Stimulated activated naive B cell treated with anti-CD40 and anti-IgM and Interleukin-4, amounts not matched to agents 10 μg/mL and 1 μg/mL and 100 μg/mL, for 72 hours (primary cell): ENCODE data around the gene BMP7.
A peak's percentile ranks its signal among the peaks of the same experiment; 100 is the strongest.

Experiments used
- ATAC-seq, 2 donors: fragments of 150-1000 bp; cut with Tn5 transposase; replicated peaks; 2 replicates each; pipeline ENCODE4 v1.10.0; 2021; ENCODE audit warnings: moderate library complexity in 1 of 2
- DNase-seq: peaks from one replicate; pipeline ENCODE4 v3.0.0; 2021
- H3K27ac Mint-ChIP-seq: one replicate; pipeline ENCODE4 v1.8.0; 2022; ENCODE audit warnings: mild to moderate bottlenecking, mixed read lengths
- H3K27me3 Mint-ChIP-seq, 2 donors: one replicate each; pipeline ENCODE4 v1.8.0; 2022; ENCODE audit warnings: mixed read lengths in 2 of 2
- H3K36me3 Mint-ChIP-seq, 2 donors: one replicate each; pipeline ENCODE4 v1.8.0; 2022; ENCODE audit warnings: mixed read lengths in 2 of 2, mild to moderate bottlenecking in 1 of 2
- H3K4me1 Mint-ChIP-seq, 2 donors: one replicate each; pipeline ENCODE4 v1.8.0; 2022; ENCODE audit warnings: mixed read lengths in 2 of 2, mild to moderate bottlenecking in 1 of 2
- H3K4me3 Mint-ChIP-seq, 2 donors: one replicate each; pipeline ENCODE4 v1.8.0; 2022; ENCODE audit warnings: mild to moderate bottlenecking in 2 of 2, mixed read lengths in 2 of 2, moderate library complexity in 1 of 2
- H3K9me3 Mint-ChIP-seq, 2 donors: one replicate each; pipeline ENCODE4 v1.8.0; 2022; ENCODE audit warnings: mixed read lengths in 2 of 2, mild to moderate bottlenecking in 1 of 2

BMP7 gene

GRCh38 chr20:57266291-57267157 lies at the start of gene BMP7:
TSS of gene BMP7 (minus strand) at chr20:57266641. CDS start at chr20:57266122, 519 bp downstream.
- H3K36me3 Mint-ChIP-seq, result no peaks in the 10 kb centered on the region
- H3K4me1 Mint-ChIP-seq, result peaks cover 6 to 13% of the 10 kb centered on the region in 2 donors
- no peak for ATAC-seq
- peak within 1 kb of the TSS; percentile 45 to 58 for H3K4me3 Mint-ChIP-seq
- H3K27ac Mint-ChIP-seq, result peak within 1 kb of the TSS; percentile 89
- H3K9me3 Mint-ChIP-seq, result no peaks in the 10 kb centered on the region
- H3K27me3 Mint-ChIP-seq, result peaks cover 70 to 90% of the 10 kb centered on the region in 2 donors
- DNase-seq, result no peak

GRCh38 chr20:57315976-57316480 lies 49.6 kb upstream of the BMP7 start:
- H3K9me3 Mint-ChIP-seq, result no peaks in the 10 kb centered on the region

GRCh38 chr20:57315083-57315975 lies 48.9 kb upstream of the BMP7 start:
- H3K9me3 Mint-ChIP-seq, result no peaks in the 10 kb centered on the region
- no peak overlapping the region for H3K4me3 Mint-ChIP-seq
- no peak for DNase-seq
- peaks cover 22 to 32% of the 10 kb centered on the region in 2 donors for H3K27me3 Mint-ChIP-seq
- no peaks in the 10 kb centered on the region for H3K36me3 Mint-ChIP-seq
- no peak overlapping the region for H3K27ac Mint-ChIP-seq
- H3K4me1 Mint-ChIP-seq, result no peaks in the 10 kb centered on the region
- ATAC-seq, result no peak

More at GRCh38 chr20:57315976-57316480, 49.6 kb upstream of the BMP7 start:
- H3K4me1 Mint-ChIP-seq, result no peaks in the 10 kb centered on the region
- no peak overlapping the region for H3K27ac Mint-ChIP-seq
- peaks cover 25 to 33% of the 10 kb centered on the region in 2 donors for H3K27me3 Mint-ChIP-seq
- ATAC-seq (no peak), DNase-seq (no peak)
- H3K4me3 Mint-ChIP-seq, result no peak overlapping the region
- no peaks in the 10 kb centered on the region for H3K36me3 Mint-ChIP-seq

GRCh38 chr20:57313951-57314350 lies 47.5 kb upstream of the BMP7 start:
- peaks cover 12 to 31% of the 10 kb centered on the region in 2 donors for H3K27me3 Mint-ChIP-seq
- no peaks in the 10 kb centered on the region for H3K36me3 Mint-ChIP-seq
- H3K9me3 Mint-ChIP-seq, result no peaks in the 10 kb centered on the region
- DNase-seq (no peak), ATAC-seq (no peak)
- H3K4me3 Mint-ChIP-seq, result no peak overlapping the region
- H3K27ac Mint-ChIP-seq, result no peak overlapping the region
- no peaks in the 10 kb centered on the region for H3K4me1 Mint-ChIP-seq

GRCh38 chr20:57313230-57313629 lies 46.8 kb upstream of the BMP7 start:
- Mint-ChIP-seq H3K9me3 (no peaks in the 10 kb centered on the region), H3K4me1 (no peaks in the 10 kb centered on the region), H3K27ac (no peak overlapping the region), H3K36me3 (no peaks in the 10 kb centered on the region), H3K27me3 (peaks cover 6 to 27% of the 10 kb centered on the region in 2 donors), H3K4me3 (no peak overlapping the region)
- ATAC-seq (no peak), DNase-seq (no peak)

- H3K4me1 Mint-ChIP-seq, result no peaks in the 10 kb centered on the region
Measured at GRCh38 chr20:57312138-57312537, 45.7 kb upstream of the BMP7 start.

GRCh38 chr20:57310821-57311514 lies 44.5 kb upstream of the BMP7 start:
- H3K9me3 Mint-ChIP-seq, result no peaks in the 10 kb centered on the region
- peaks cover 9 to 23% of the 10 kb centered on the region in 2 donors for H3K27me3 Mint-ChIP-seq
- DNase-seq, result no peak
- no peak overlapping the region for H3K4me3 Mint-ChIP-seq
- no peaks in the 10 kb centered on the region for H3K4me1 Mint-ChIP-seq
- H3K36me3 Mint-ChIP-seq, result no peaks in the 10 kb centered on the region
- ATAC-seq, result no peak
- H3K27ac Mint-ChIP-seq, result no peak overlapping the region

More at GRCh38 chr20:57312138-57312537, 45.7 kb upstream of the BMP7 start:
- no peaks in the 10 kb centered on the region for H3K36me3 Mint-ChIP-seq
- DNase-seq (no peak), ATAC-seq (no peak)
- no peaks in the 10 kb centered on the region for H3K9me3 Mint-ChIP-seq
- H3K4me3 Mint-ChIP-seq, result no peak overlapping the region
- peaks cover 6 to 20% of the 10 kb centered on the region in 2 donors for H3K27me3 Mint-ChIP-seq
- no peak overlapping the region for H3K27ac Mint-ChIP-seq

- peaks cover 21 to 22% of the 10 kb centered on the region in 2 donors for H3K27me3 Mint-ChIP-seq
- ATAC-seq (no peak), DNase-seq (no peak)
- no peak overlapping the region for H3K27ac Mint-ChIP-seq
- H3K4me3 Mint-ChIP-seq, result no peak overlapping the region
- no peaks in the 10 kb centered on the region for H3K9me3 Mint-ChIP-seq
- H3K36me3 Mint-ChIP-seq, result no peaks in the 10 kb centered on the region
- no peaks in the 10 kb centered on the region for H3K4me1 Mint-ChIP-seq
Measured at GRCh38 chr20:57309544-57310115, 43.2 kb upstream of the BMP7 start.

GRCh38 chr20:57308451-57309271 lies 42.2 kb upstream of the BMP7 start:
- Mint-ChIP-seq H3K27me3 (peaks cover 27 to 31% of the 10 kb centered on the region in 2 donors), H3K4me3 (no peak overlapping the region), H3K36me3 (no peaks in the 10 kb centered on the region), H3K4me1 (no peaks in the 10 kb centered on the region), H3K27ac (no peak overlapping the region), H3K9me3 (no peaks in the 10 kb centered on the region)
- ATAC-seq, result no peak
- no peak for DNase-seq

- H3K27ac Mint-ChIP-seq, result no peak overlapping the region
- no peak for ATAC-seq
- no peaks in the 10 kb centered on the region for H3K36me3 Mint-ChIP-seq
- no peak for DNase-seq
- H3K4me3 Mint-ChIP-seq, result no peak overlapping the region
- H3K9me3 Mint-ChIP-seq, result peaks cover 0 to 2% of the 10 kb centered on the region in 2 donors
- H3K27me3 Mint-ChIP-seq, result peaks cover 34 to 42% of the 10 kb centered on the region in 2 donors
- no peaks in the 10 kb centered on the region for H3K4me1 Mint-ChIP-seq
Measured at GRCh38 chr20:57306747-57307146, 40.3 kb upstream of the BMP7 start.

- DNase-seq (no peak), ATAC-seq (no peak)
- Mint-ChIP-seq H3K4me3 (no peak overlapping the region), H3K36me3 (no peaks in the 10 kb centered on the region), H3K4me1 (no peaks in the 10 kb centered on the region), H3K9me3 (peaks cover 0 to 4% of the 10 kb centered on the region in 2 donors), H3K27ac (no peak overlapping the region), H3K27me3 (peaks cover 29 to 39% of the 10 kb centered on the region in 2 donors)
Measured at GRCh38 chr20:57301026-57301425, 34.6 kb upstream of the BMP7 start.

- no peak for ATAC-seq
Measured at GRCh38 chr20:57298457-57298856, 32.0 kb upstream of the BMP7 start.

GRCh38 chr20:57294550-57294949 lies 28.1 kb upstream of the BMP7 start:
- no peaks in the 10 kb centered on the region for H3K36me3 Mint-ChIP-seq
- H3K4me1 Mint-ChIP-seq, result no peaks in the 10 kb centered on the region
- peaks cover 40 to 44% of the 10 kb centered on the region in 2 donors for H3K27me3 Mint-ChIP-seq
- peaks cover 0 to 2% of the 10 kb centered on the region in 2 donors for H3K9me3 Mint-ChIP-seq
- no peak overlapping the region for H3K4me3 Mint-ChIP-seq
- no peak for DNase-seq
- ATAC-seq, result no peak
- no peak overlapping the region for H3K27ac Mint-ChIP-seq

More at GRCh38 chr20:57298457-57298856, 32.0 kb upstream of the BMP7 start:
- H3K9me3 Mint-ChIP-seq, result peaks cover 0 to 4% of the 10 kb centered on the region in 2 donors
- H3K4me1 Mint-ChIP-seq, result no peaks in the 10 kb centered on the region
- no peaks in the 10 kb centered on the region for H3K36me3 Mint-ChIP-seq
- no peak for DNase-seq
- H3K4me3 Mint-ChIP-seq, result no peak overlapping the region
- no peak overlapping the region for H3K27ac Mint-ChIP-seq
- H3K27me3 Mint-ChIP-seq, result peaks cover 15 to 28% of the 10 kb centered on the region in 2 donors
